Hepatocyte (in vitro differentiated cells): Measurements from ENCODE around the gene ZMYND8. TPM values are rescaled to one million over a fixed set of nuclear protein-coding genes. Genes with fewer than 3 reads are reported as not detected.

ENCODE experiments used
- DNase-seq: peaks from one replicate; pipeline ENCODE4 v3.0.0-alpha.2; 2016; ENCODE audit warnings: low spot score
- H2AFZ ChIP-seq: fragments of 200-600 bp; sonication (generic); 2 replicates; pipeline ENCODE4 v1.6.0; 2016; ENCODE audit warnings: antibody characterized with exemption, mild to moderate bottlenecking
- H3K27ac ChIP-seq: fragments of 200-600 bp; sonication (generic); 2 replicates; pipeline ENCODE4 v1.5.1; 2016; ENCODE audit warnings: mild to moderate bottlenecking
- H3K27me3 ChIP-seq: fragments of 200-600 bp; sonication (generic); 2 replicates; pipeline ENCODE4 v1.6.1; 2016
- H3K36me3 ChIP-seq: fragments of 200-600 bp; sonication (generic); replicated peaks from 2 replicates; pipeline ENCODE4 v1.5.1; 2016; ENCODE audit warnings: low read depth; ENCODE audit not compliant: insufficient read depth
- H3K4me1 ChIP-seq: fragments of 200-600 bp; sonication (generic); 2 replicates; pipeline ENCODE4 v1.5.1; 2016; ENCODE audit warnings: mild to moderate bottlenecking, moderate library complexity; ENCODE audit not compliant: insufficient read depth
- H3K4me2 ChIP-seq: fragments of 200-600 bp; sonication (generic); 2 replicates; pipeline ENCODE4 v1.6.0; 2016
- H3K4me3 ChIP-seq: fragments of 200-600 bp; sonication (generic); 2 replicates; pipeline ENCODE4 v1.5.1; 2016; ENCODE audit warnings: mild to moderate bottlenecking
- H3K79me2 ChIP-seq: fragments of 200-600 bp; sonication (generic); 2 replicates; pipeline ENCODE4 v1.6.0; 2017; ENCODE audit warnings: mild to moderate bottlenecking
- H3K9me2 ChIP-seq: fragments of 200-600 bp; sonication (generic); replicated peaks from 2 replicates; pipeline ENCODE4 v1.6.0; 2017; ENCODE audit warnings: mild to moderate bottlenecking; ENCODE audit not compliant: insufficient read depth
- H3K9me3 ChIP-seq: fragments of 200-600 bp; sonication (generic); 2 replicates; pipeline ENCODE4 v1.5.1; 2016; ENCODE audit warnings: low read depth, mild to moderate bottlenecking
- H4K20me1 ChIP-seq: fragments of 200-600 bp; sonication (generic); 2 replicates; pipeline ENCODE4 v1.6.0; 2016; ENCODE audit warnings: mild to moderate bottlenecking; ENCODE audit not compliant: insufficient read depth, poor library complexity, severe bottlenecking
- CTCF ChIP-seq: fragments of 200-600 bp; sonication (generic); IDR thresholded peaks from 2 replicates; pipeline ENCODE4 v1.5.1; 2016; ENCODE audit warnings: antibody characterized with exemption, mild to moderate bottlenecking; ENCODE audit not compliant: poor library complexity
- EZH2 ChIP-seq: fragments of 200-600 bp; sonication (generic); IDR thresholded peaks from 2 replicates; pipeline ENCODE4 v1.6.1; 2016; ENCODE audit warnings: antibody characterized with exemption, mild to moderate bottlenecking, borderline replicate concordance
- EZH2phosphoT487 ChIP-seq: fragments of 200-600 bp; sonication (generic); IDR thresholded peaks from one replicate; pipeline ENCODE4 v1.6.1; 2018; ENCODE audit warnings: antibody characterized with exemption, mild to moderate bottlenecking, low read depth, moderate library complexity; ENCODE audit not compliant: unreplicated experiment, severe bottlenecking
- WGBS: methylation state at CpG from one replicate; pipeline ENCODE4 v1.1.6; 2016; ENCODE audit warnings: low lambda C conversion rate; ENCODE audit errors: missing lambda C conversion rate; 5-methylcytosine and 5-hydroxymethylcytosine counted together
- polyA plus RNA-seq: library from polyadenylated mRNA; unstranded; fragments of >200 nt; fragmentation: Nextera tagmentation; extraction: Ambion mirVana; gene quantifications from 2 replicates; pipeline ENCODE4 v1.2.1, GENCODE V29; 2016
- total RNA-seq: library from RNA; depleted of rRNA; stranded (reverse); fragments of >200 nt; gene quantifications from 2 replicates; pipeline ENCODE4 v1.2.3, GENCODE V29; 2014

Gene ZMYND8
- total and polyA plus RNA-seq, 2 experiments from 2014 or later = 30.3 to 34.3 TPM

- Histone ChIP-seq H3K79me2 (peaks cover 88% of the 10 kb centered on the region), H4K20me1 (peaks cover 7% of the 10 kb centered on the region), H3K36me3 (no peaks in the 10 kb centered on the region), H3K4me3 (no peak overlapping the region), H3K27me3 (no peaks in the 10 kb centered on the region), H3K27ac (peak overlapping the region; percentile 79), H3K4me2 (no peak overlapping the region), H3K4me1 (peaks cover 30% of the 10 kb centered on the region), H3K9me2 (no peaks in the 10 kb centered on the region), H2AFZ (no peak overlapping the region), H3K9me3 (no peaks in the 10 kb centered on the region)
- no peak for DNase-seq
- WGBS = 83% methylated on average over 4 of the region's 4 CpGs
- TF ChIP-seq CTCF (no peak), EZH2phosphoT487 (no peak), EZH2 (no peak)
Observed at GRCh38 chr20:47305667-47306066, 50.8 kb downstream of the ZMYND8 start.

GRCh38 chr20:47304287-47304686 is 52.2 kb downstream of the ZMYND8 start:
- no peaks in the 10 kb centered on the region for H3K9me2 ChIP-seq
- H3K9me3 ChIP-seq = no peaks in the 10 kb centered on the region
- H3K4me3 ChIP-seq = no peak overlapping the region
- H3K79me2 ChIP-seq = peaks cover 87% of the 10 kb centered on the region
- no peak overlapping the region for H2AFZ ChIP-seq
- no peaks in the 10 kb centered on the region for H3K27me3 ChIP-seq
- 17% methylated on average over 3 of the region's 3 CpGs for WGBS
- peaks cover 7% of the 10 kb centered on the region for H4K20me1 ChIP-seq
- H3K36me3 ChIP-seq = no peaks in the 10 kb centered on the region
- peak overlapping the region; percentile 79 for H3K27ac ChIP-seq
- TF ChIP-seq CTCF (peak; percentile 40), EZH2phosphoT487 (no peak)
- peak overlapping the region; percentile 0 for H3K4me2 ChIP-seq
- peaks cover 25% of the 10 kb centered on the region for H3K4me1 ChIP-seq
- peak; percentile 60 for DNase-seq

GRCh38 chr20:47303736-47304135 is 52.8 kb downstream of the ZMYND8 start:
- WGBS = 30% methylated on average over 2 of the region's 2 CpGs
- no peak for DNase-seq
- Histone ChIP-seq H3K27ac (peak overlapping the region; percentile 79), H3K9me2 (no peaks in the 10 kb centered on the region), H3K79me2 (peaks cover 86% of the 10 kb centered on the region), H3K4me1 (peaks cover 25% of the 10 kb centered on the region), H4K20me1 (peaks cover 7% of the 10 kb centered on the region), H3K27me3 (no peaks in the 10 kb centered on the region), H3K36me3 (no peaks in the 10 kb centered on the region), H3K9me3 (no peaks in the 10 kb centered on the region), H2AFZ (no peak overlapping the region), H3K4me2 (peak overlapping the region; percentile 0), H3K4me3 (no peak overlapping the region)
- TF ChIP-seq EZH2phosphoT487 (no peak), EZH2 (no peak), CTCF (no peak)

GRCh38 chr20:47300071-47300470 is 56.4 kb downstream of the ZMYND8 start:
- Histone ChIP-seq H3K9me3 (no peaks in the 10 kb centered on the region), H3K4me3 (no peak overlapping the region), H3K9me2 (no peaks in the 10 kb centered on the region), H3K27me3 (no peaks in the 10 kb centered on the region), H2AFZ (no peak overlapping the region), H3K4me2 (no peak overlapping the region), H4K20me1 (peaks cover 7% of the 10 kb centered on the region), H3K79me2 (peaks cover 75% of the 10 kb centered on the region), H3K36me3 (no peaks in the 10 kb centered on the region), H3K4me1 (peaks cover 22% of the 10 kb centered on the region), H3K27ac (no peak overlapping the region)
- DNase-seq = no peak
- 95% methylated on average over 4 of the region's 4 CpGs for WGBS
- TF ChIP-seq CTCF (no peak), EZH2phosphoT487 (no peak), EZH2 (no peak)
